SK-N-MC (cell line): ENCODE data around the gene API5.
"Not testable (repeated sequence)": the region's sequence is repeated elsewhere in the genome, so short reads cannot be mapped to it uniquely, and the experiment has no call there.

Source experiments
- EZH2 ChIP-seq: fragments of 200-600 bp; sonication (generic); IDR thresholded peaks from one replicate; pipeline ENCODE4 v1.6.1; 2017; ENCODE audit warnings: antibody characterized with exemption
- FOXP2 ChIP-seq: optimal IDR thresholded peaks from 2 replicates; pipeline ENCODE3; 2011; ENCODE audit warnings: mild to moderate bottlenecking, moderate library complexity; ENCODE audit not compliant: insufficient read depth; ENCODE audit errors: extremely low read length, control extremely low read depth
- POLR2AphosphoS5 ChIP-seq: IDR thresholded peaks from 2 replicates; pipeline ENCODE4 v1.6.1; 2012; ENCODE audit warnings: mild to moderate bottlenecking, low read depth, low read length, borderline replicate concordance

DNA sequence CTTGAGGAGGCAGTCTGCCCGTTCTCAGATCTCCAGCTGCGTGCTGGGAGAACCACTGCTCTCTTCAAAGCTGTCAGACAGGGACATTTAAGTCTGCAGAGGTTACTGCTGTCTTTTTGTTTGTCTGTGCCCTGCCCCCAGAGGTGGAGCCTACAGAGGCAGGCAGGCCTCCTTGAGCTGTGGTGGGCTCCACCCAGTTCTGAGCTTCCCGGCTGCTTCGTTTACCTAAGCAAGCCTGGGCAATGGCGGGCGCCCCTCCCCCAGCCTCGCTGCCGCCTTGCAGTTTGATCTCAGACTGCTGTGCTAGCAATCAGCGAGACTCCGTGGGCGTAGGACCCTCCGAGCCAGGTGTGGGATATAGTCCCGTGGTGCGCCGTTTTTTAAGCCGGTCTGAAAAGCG, 39.6 kb downstream of the API5 start:
- not testable (repeated sequence) for TF ChIP-seq POLR2AphosphoS5, EZH2, FOXP2
